Esophagus muscularis mucosa (tissue), 4 donors: ENCODE data around the gene TMX4.

Experiments
- CTCF ChIP-seq, 3 experiments: fragments of 200-600 bp in 2 of 3; fragments of 450-650 bp in 1 of 3; sonication (generic) in 2 of 3; IDR thresholded peaks; one replicate each; pipeline ENCODE4 v1.5.1; 2017 to 2019; ENCODE audit warnings: antibody characterized with exemption in 3 of 3, mild to moderate bottlenecking in 2 of 3, moderate library complexity in 1 of 3
- EP300 ChIP-seq: sonication (generic); formaldehyde crosslinking; IDR thresholded peaks from one replicate; pipeline ENCODE4 v1.6.1; 2017; ENCODE audit warnings: antibody characterized with exemption
- POLR2A ChIP-seq: fragments of 450-650 bp; IDR thresholded peaks from one replicate; pipeline ENCODE4 v1.6.1; 2017; ENCODE audit warnings: antibody characterized with exemption, moderate library complexity, mild to moderate bottlenecking, low read depth

GRCh38 chr20:7971536-7972280, 47.9 kb downstream of the TMX4 start:
- no peak for TF ChIP-seq EP300
- TF ChIP-seq CTCF (IDR thresholded peaks at IDR 0.05): no peak
- TF ChIP-seq POLR2A: no peak
